Measurements from ENCODE around the gene NUDT6.
"Not testable (repeated sequence)": the region's sequence is repeated elsewhere in the genome, so short reads cannot be mapped to it uniquely, and the experiment has no call there.

Gene NUDT6

DNA sequence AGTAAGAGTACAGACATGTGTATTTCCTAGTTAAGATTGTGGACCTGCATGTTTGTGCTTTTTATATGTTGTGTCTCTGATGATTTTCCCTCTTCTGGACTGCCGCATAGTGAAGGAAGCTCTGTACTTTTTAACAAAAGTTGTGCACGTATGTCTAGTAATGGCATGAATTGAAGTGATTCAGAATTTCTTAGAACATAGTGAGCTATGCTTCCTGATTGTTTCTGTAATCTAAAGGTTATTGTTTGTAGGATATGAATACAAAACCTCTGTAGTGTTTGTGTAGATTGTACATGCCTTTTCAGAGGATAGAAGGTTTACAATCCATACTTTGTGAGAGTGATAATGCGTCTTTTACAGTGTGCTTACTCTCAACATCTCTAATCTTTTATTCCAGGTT is 37.0 kb upstream of the NUDT6 start:
- TF ChIP-seq, protein P1, sequence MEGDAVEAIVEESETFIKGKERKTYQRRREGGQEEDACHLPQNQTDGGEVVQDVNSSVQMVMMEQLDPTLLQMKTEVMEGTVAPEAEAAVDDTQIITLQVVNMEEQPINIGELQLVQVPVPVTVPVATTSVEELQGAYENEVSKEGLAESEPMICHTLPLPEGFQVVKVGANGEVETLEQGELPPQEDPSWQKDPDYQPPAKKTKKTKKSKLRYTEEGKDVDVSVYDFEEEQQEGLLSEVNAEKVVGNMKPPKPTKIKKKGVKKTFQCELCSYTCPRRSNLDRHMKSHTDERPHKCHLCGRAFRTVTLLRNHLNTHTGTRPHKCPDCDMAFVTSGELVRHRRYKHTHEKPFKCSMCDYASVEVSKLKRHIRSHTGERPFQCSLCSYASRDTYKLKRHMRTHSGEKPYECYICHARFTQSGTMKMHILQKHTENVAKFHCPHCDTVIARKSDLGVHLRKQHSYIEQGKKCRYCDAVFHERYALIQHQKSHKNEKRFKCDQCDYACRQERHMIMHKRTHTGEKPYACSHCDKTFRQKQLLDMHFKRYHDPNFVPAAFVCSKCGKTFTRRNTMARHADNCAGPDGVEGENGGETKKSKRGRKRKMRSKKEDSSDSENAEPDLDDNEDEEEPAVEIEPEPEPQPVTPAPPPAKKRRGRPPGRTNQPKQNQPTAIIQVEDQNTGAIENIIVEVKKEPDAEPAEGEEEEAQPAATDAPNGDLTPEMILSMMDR (IDR thresholded peaks at IDR 0.05) = no peak
- TF ChIP-seq ZFX (IDR thresholded peaks at IDR 0.05; ENCODE audit: borderline replicate concordance) = no peak
- H3K27ac ChIP-seq = no peak overlapping the region

- no peak overlapping the region for H3K27ac ChIP-seq
Observed at GRCh38 chr4:122958505-122958904, 36.1 kb upstream of the NUDT6 start.

GRCh38 chr4:122953924-122954323 is 31.5 kb upstream of the NUDT6 start:
- TF ChIP-seq, protein P1 (IDR thresholded peaks at IDR 0.05) = no peak
- TF ChIP-seq ZFX (IDR thresholded peaks at IDR 0.05; ENCODE audit: borderline replicate concordance) = no peak

More at GRCh38 chr4:122958505-122958904, 36.1 kb upstream of the NUDT6 start:
- TF ChIP-seq ZFX (IDR thresholded peaks at IDR 0.05; ENCODE audit: borderline replicate concordance) = no peak
- TF ChIP-seq, protein P1 (IDR thresholded peaks at IDR 0.05) = no peak

DNA sequence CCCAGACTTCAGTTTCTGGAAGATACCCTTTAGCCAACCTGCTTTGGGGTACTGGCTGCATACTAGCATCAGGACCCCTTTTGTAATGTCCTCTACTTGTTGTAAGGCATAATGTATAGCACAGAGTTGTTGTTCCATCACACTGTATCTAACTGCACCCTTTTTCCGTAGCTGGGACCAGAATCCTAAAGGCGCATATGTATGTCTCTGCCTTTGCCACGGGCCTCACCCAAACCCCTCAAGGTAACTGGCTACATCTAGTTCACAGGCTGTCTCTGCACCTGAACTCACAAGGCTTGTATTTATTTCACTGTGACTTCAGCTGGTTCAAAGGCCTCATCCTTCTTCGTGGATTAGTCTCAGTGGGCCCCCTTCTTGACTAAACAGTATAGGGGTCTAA is 29.6 kb upstream of the NUDT6 start:
- TF ChIP-seq, protein P1 (IDR thresholded peaks at IDR 0.05) = no peak
- TF ChIP-seq ZFX (IDR thresholded peaks at IDR 0.05; ENCODE audit: borderline replicate concordance) = no peak

More at GRCh38 chr4:122953924-122954323, 31.5 kb upstream of the NUDT6 start:
- H3K27ac ChIP-seq = no peak overlapping the region

GRCh38 chr4:122948671-122949070 is 26.3 kb upstream of the NUDT6 start:
- TF ChIP-seq, protein P1 (IDR thresholded peaks at IDR 0.05) = no peak
- no peak for TF ChIP-seq ZFX (IDR thresholded peaks at IDR 0.05; ENCODE audit: borderline replicate concordance)
- H3K27ac ChIP-seq = no peak overlapping the region

More for the DNA sequence above, 29.6 kb upstream of the NUDT6 start:
- H3K27ac ChIP-seq = no peak overlapping the region

GRCh38 chr4:122946142-122946541 is 23.7 kb upstream of the NUDT6 start:
- H3K27ac ChIP-seq = no peak overlapping the region
- TF ChIP-seq, protein P1 (IDR thresholded peaks at IDR 0.05) = no peak
- no peak for TF ChIP-seq ZFX (IDR thresholded peaks at IDR 0.05; ENCODE audit: borderline replicate concordance)

DNA sequence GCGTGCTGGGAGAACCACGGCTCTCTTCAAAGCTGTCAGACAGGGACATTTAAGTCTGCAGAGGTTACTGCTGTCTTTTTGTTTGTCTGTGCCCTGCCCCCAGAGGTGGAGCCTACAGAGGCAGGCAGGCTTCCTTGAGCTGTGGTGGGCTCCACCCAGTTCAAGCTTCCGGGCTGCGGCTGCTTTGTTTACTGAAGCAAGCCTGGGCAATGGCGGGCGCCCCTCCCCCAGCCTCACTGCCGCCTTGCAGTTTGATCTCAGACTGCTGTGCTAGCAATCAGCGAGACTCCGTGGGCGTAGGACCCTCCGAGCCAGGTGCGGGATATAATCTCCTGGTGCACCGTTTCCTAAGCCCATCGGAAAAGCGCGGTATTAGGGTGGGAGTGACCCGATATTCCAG is 22.7 kb upstream of the NUDT6 start:
- not testable (repeated sequence) for H3K27ac ChIP-seq

- H3K27ac ChIP-seq = no peak overlapping the region
- TF ChIP-seq, protein P1 (IDR thresholded peaks at IDR 0.05) = no peak
- TF ChIP-seq ZFX (IDR thresholded peaks at IDR 0.05; ENCODE audit: borderline replicate concordance) = no peak
Observed at GRCh38 chr4:122932763-122933162, 10.4 kb upstream of the NUDT6 start.
